ENCODE measurements around the gene RANGAP1.

The RANGAP1 gene

DNA sequence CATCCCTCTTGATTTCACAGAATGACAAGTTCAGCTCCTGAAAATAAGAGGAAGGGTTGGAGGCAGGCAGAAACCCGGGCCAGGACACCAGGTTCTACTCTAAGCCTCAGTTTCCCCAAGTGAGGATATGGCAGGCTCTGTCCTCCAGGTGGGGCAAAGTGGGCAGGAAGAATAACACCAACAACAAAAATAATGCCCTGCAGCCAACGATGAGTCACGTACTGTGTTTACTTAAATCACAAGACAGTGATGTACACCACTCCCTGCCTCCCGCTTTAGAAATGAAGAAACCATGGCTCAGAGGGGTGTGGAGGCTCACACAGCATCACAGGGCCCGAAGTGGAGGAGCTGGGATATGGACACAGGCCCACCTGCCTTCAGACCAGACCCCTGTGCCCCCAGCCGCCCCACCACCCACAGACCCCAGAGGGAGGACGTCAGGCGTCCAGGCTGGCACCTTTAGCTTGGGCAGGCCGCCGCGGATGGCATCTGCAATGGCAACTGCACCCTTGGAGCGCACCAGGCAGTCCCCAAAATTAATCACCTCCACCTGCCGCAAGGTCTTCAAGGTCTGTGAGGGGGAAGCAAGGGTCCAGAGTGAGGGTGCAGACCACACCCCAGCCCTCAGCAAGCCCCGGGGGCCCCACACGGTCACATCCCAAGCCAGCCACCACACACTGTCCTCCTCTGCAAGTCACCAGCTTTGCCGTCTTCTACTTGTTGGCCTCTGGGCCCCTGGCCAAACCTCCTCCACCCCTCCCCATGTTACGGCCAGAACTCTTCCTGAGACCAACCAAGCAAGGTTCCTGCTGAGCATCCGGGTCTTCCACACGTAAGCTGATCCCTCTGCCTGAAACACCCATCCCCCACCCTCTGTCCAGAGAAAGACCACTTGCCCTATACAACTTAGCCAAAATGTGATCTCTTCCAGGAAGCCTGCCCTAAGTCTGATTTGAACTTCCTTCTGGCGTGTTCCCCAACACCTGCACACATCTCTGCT, 29.4 kb downstream of the RANGAP1 start:
- no peak for DNase-seq

DNA sequence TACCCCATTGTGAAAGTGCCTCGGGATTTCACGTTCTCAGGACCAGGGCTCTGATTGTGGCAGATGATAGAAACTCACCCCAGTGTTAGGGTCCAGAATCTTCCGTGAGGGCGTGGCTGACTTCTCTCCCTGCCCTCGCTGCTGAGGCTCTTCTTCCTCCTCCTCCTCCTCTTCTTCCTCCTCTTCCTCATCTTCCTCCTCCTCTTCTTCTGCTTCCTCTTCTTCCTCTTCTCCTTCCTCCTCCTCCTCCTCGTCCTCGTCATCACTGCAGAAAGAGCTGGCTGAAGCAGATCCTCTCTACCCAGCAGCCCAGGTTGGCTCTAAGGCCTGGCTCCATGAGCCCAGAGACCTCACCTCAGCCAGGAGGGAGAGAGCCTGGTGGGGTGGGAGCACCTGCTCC, 31.8 kb downstream of the RANGAP1 start:
- DNase-seq = no peak

DNA sequence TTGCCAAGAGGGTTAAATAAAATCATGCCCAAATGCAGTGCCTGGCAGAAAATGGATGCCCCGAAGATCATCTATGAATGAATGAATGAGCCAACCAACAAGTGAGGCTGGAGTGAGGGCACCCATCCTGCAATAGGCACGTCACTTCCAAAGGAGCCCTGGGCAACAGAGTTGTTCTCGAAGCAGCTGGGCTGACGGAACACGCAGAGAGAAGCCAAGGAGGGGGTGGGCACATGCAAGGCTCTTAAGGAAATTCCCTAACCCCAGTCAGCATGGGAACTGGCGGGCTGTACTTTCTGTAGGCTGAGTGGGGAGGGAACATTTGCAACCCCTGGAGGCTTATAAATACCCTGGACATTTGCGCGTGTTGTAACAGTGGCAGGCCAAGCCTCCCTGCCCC, 33.6 kb downstream of the RANGAP1 start:
- no peak for DNase-seq

GRCh38 chr22:41250127-41250526, 35.9 kb downstream of the RANGAP1 start:
- DNase-seq = no peak

GRCh38 chr22:41249442-41249841, 36.5 kb downstream of the RANGAP1 start:
- no peak for DNase-seq

GRCh38 chr22:41248758-41249157, 37.2 kb downstream of the RANGAP1 start:
- DNase-seq = no peak

- DNase-seq = no peak
Observed at GRCh38 chr22:41248314-41248713, 37.7 kb downstream of the RANGAP1 start.

DNA sequence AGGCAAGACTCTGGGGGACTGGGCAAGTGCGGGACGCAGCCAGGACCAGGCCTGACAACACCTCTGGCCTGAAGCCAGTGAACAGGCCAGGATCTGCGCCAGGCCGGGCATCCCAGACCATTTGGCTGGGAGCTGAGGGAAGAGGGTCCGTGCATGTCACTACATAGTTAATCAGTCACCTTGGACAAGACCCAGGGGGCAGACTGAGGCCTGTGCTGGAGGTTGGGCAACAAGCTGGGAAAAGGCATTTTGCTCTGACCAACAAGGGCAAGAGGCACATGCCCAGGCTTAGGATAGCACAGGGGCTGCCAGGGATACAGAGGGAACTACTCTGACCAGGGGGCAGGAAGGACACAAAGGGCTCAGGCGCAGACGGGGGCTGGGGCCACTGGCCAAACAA, 38.3 kb downstream of the RANGAP1 start:
- DNase-seq = no peak

- DNase-seq = no peak
Observed at GRCh38 chr22:41245917-41246499, 40.0 kb downstream of the RANGAP1 start.

DNA sequence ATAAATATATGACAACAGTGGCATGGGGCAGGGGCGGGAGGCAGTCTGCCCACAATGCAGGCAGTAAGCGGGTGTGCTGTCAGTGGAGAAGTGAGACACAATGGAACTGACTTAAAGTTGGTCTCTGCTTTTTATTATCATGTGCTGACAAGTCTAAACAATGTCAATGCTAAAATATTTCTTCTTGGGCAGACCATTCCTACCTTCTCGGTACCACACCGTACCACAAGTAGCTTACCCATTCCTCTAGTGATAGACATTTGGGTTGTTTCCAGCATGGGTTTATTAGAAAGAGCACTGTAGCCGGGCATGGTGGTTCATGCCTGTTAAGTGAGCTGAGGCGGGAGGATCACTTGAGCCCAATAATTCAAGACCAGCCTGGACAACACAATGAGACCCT, 42.6 kb downstream of the RANGAP1 start:
- DNase-seq = no peak

- no peak for DNase-seq
Observed at GRCh38 chr22:41242396-41243117, 43.4 kb downstream of the RANGAP1 start.

DNA sequence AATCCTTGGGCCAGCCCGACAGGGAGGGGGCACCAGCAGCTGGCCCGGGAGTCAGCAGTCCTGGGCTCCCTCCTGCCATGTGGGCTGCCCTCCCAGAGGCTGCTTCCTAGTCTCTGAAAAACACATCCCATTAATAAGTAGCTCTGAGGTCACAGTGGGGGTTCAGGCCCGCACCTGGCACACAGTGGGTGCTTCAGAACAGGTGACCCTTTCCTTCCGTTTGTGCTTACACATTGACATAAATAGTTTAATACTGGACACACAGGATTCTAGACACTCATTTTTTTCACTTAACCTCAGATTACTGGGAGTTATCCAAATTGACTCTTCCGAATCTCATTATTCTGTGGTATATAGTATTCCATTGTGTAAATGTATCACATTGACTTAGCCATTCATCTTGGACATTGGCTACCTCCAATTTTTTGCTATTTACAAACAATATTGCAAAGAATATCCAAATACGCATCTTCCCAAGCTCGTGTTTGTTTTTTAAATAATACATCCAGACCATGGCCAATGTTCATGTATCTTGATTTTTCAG, 44.8 kb downstream of the RANGAP1 start:
- DNase-seq = no peak

DNA sequence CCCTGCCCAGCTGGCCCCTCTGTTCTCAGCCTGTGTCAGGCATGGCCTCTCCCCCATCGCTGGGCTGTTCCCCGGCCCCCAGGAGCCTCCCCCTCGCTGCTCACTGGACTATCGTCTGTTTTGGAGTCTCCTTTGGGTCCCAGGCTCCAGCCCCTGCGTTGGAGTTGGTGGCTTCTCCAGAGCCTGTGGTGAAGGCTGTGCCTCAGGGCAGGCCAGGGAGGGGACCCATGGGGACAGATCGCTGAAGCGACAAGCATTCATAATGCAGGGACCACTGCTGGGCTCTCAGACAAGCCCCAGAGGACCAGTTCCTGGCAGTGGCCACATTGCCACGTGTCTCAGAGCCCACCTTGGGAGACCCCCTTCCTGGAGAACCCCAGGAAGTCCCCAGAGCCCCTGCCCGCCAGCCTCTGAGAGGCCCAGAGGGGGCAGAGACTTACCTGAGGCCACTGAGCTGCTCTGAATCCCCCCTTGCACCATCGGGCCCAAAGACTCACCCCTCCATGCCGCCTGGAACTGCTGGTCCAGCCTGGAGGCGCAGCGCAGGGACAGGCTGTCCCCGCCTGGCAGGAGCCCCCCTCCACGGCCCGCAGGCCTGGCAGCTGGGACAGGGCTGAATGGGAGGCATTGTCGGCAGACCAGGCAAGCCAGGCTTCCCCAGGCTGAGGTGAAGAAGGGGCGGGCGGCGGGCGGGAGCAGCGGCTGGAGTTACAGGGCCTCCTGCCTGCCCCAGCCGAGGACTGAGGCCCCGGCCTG, 45.4 kb downstream of the RANGAP1 start, which contains the start of gene CHADL:
Gene CHADL (minus strand): TSS at position 555 of the 756 bp plus-strand sequence. CDS start 50 bp downstream, at position 505.
- DNase-seq = no peak

- no peak for DNase-seq
Observed at GRCh38 chr22:41239443-41240128, 46.4 kb downstream of the RANGAP1 start.

- DNase-seq = no peak
Observed at GRCh38 chr22:41238570-41239442, 47.2 kb downstream of the RANGAP1 start.

- DNase-seq = peak; percentile 83 to 86
Observed at GRCh38 chr22:41237707-41238569, 48.0 kb downstream of the RANGAP1 start.

- no peak for DNase-seq
Observed at GRCh38 chr22:41237036-41237706, 48.8 kb downstream of the RANGAP1 start.

GRCh38 chr22:41234815-41235695, 50.9 kb downstream of the RANGAP1 start:
- DNase-seq = no peak

Measured in CD4-positive, alpha-beta T cell treated with Interleukin-4 for 1 hour (primary cell).